ENCODE measurements around the gene MOV10L1.

Gene MOV10L1

GRCh38 chr22:50205781-50206569 is 116.2 kb downstream of the MOV10L1 start:
- no peak for DNase-seq (ENCODE audit: low spot score)
- in situ Hi-C loops (cut with MboI; ENCODE audit: low pct_unique_long_range_greater_than_20kb, low sequenced_read_pairs, unreplicated experiment), result loop anchor here (10.0 kb wide), 1 partner anchor 61 kb away; no protein-coding TSS in a partner anchor
- TF ChIP-seq CTCF (IDR thresholded peaks at IDR 0.05; ENCODE audit: extremely low read depth, insufficient read depth, missing control alignments), result no peak

DNA sequence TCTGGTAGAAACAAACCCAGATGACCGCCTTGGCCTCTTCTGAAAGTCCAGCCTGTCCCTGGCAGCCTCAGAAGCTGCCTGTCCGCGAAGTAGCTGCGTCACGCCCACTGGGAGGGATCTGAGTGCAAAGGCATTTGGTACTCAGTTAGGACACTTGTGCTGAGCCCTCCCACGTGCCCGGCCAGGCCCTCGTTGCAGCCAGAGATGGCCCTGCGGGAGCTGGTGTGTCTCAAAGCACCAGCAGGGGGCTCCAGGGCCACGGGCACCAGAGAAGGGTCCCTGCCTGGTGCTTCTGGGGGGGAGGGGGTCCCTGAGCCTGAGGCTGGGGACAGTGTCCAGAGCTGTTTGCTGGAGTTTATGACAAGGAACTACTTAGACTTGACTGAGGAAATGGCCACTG is 116.8 kb downstream of the MOV10L1 start:
- no peak for DNase-seq (ENCODE audit: low spot score)
- peak; percentile 45 for TF ChIP-seq CTCF (IDR thresholded peaks at IDR 0.05; ENCODE audit: extremely low read depth, insufficient read depth, missing control alignments)
- in situ Hi-C loops (cut with MboI; ENCODE audit: low pct_unique_long_range_greater_than_20kb, low sequenced_read_pairs, unreplicated experiment), result loop anchor here (10.0 kb wide), 1 partner anchor 62 kb away; no protein-coding TSS in a partner anchor

GRCh38 chr22:50207383-50208140 is 117.8 kb downstream of the MOV10L1 start:
- DNase-seq (ENCODE audit: low spot score), result no peak
- in situ Hi-C loops (cut with MboI; ENCODE audit: low pct_unique_long_range_greater_than_20kb, low sequenced_read_pairs, unreplicated experiment), result loop anchor here (10.0 kb wide), 1 partner anchor 63 kb away; no protein-coding TSS in a partner anchor
- no peak for TF ChIP-seq CTCF (IDR thresholded peaks at IDR 0.05; ENCODE audit: extremely low read depth, insufficient read depth, missing control alignments)

GRCh38 chr22:50208430-50208938 is 118.7 kb downstream of the MOV10L1 start:
- TF ChIP-seq CTCF (IDR thresholded peaks at IDR 0.05; ENCODE audit: extremely low read depth, insufficient read depth, missing control alignments), result no peak
- DNase-seq (ENCODE audit: low spot score), result no peak
- in situ Hi-C loops (cut with MboI; ENCODE audit: low pct_unique_long_range_greater_than_20kb, low sequenced_read_pairs, unreplicated experiment), result loop anchor here (10.0 kb wide), 1 partner anchor 64 kb away; no protein-coding TSS in a partner anchor

- peak; percentile 43 for DNase-seq (ENCODE audit: low spot score)
- in situ Hi-C loops (cut with MboI; ENCODE audit: low pct_unique_long_range_greater_than_20kb, low sequenced_read_pairs, unreplicated experiment), result loop anchor here (10.0 kb wide), 1 partner anchor 64 kb away; no protein-coding TSS in a partner anchor
- no peak for TF ChIP-seq CTCF (IDR thresholded peaks at IDR 0.05; ENCODE audit: extremely low read depth, insufficient read depth, missing control alignments)
Measured at GRCh38 chr22:50208939-50209892, 119.4 kb downstream of the MOV10L1 start.

Data from GM13977 (cell line).